Smooth muscle cell of bladder (primary cell): ENCODE results near the gene NPR2. TPM values are rescaled to one million over a fixed set of nuclear protein-coding genes. Genes with fewer than 3 reads are reported as not detected.

Experiments used
- total RNA-seq: library from RNA; depleted of rRNA; stranded (reverse); fragments of >200 nt; gene quantifications from 2 replicates; pipeline ENCODE4 v1.2.3, GENCODE V29; 2014

Gene NPR2
- 15.5 and 22.6 TPM in 2 replicates for total RNA-seq

GRCh38 chr9:35791297-35791921 lies at the start of gene NPR2:
NPR2 (plus strand) TSS chr9:35791591; CDS start chr9:35792409, 818 bp downstream.

GRCh38 chr9:35748858-35749514 lies 42.4 kb upstream of the NPR2 start, which contains the start of the genes GBA2 and RGP1:
GBA2 (minus strand) TSS chr9:35749228; CDS start chr9:35748704, 524 bp downstream.
RGP1 (plus strand) TSS chr9:35749287; CDS start chr9:35749756, 469 bp downstream.

GRCh38 chr9:35754264-35754663 lies 37.1 kb upstream of the NPR2 start, which contains the start of gene MSMP:
MSMP (minus strand) TSS chr9:35754276; CDS start chr9:35754129, 147 bp downstream.

GRCh38 chr9:35812025-35812602 lies 20.7 kb downstream of the NPR2 start, which contains the start of gene SPAG8:
SPAG8 (minus strand) TSS chr9:35812262; CDS start chr9:35812147, 115 bp downstream.

GRCh38 chr9:35814841-35815543 lies 23.6 kb downstream of the NPR2 start, which contains the start of gene HINT2:
HINT2 (minus strand) TSS chr9:35815042; CDS start chr9:35814979, 63 bp downstream.

GRCh38 chr9:35828716-35829083 lies 37.3 kb downstream of the NPR2 start, which contains the start of gene FAM221B:
FAM221B (minus strand) TSS chr9:35828732; CDS start chr9:35826161, 2,571 bp downstream.

GRCh38 chr9:35829084-35829763 lies 37.8 kb downstream of the NPR2 start, which contains the start of gene TMEM8B:
TMEM8B (plus strand) TSS chr9:35829228; CDS start chr9:35829448, 220 bp downstream.

Other genes starting within 250 kb of the NPR2 start
- gene TESK1, start 186.3 kb upstream of the NPR2 start, total RNA-seq: 7.5 and 12.2 TPM in 2 replicates
- 1.6 and 1.7 TPM in 2 replicates for gene CD72, start 173.2 kb upstream of the NPR2 start, total RNA-seq
- not detected in 2 replicates for gene SIT1, start 140.7 kb upstream of the NPR2 start, total RNA-seq
- 28,356 and 90,129 TPM in 2 replicates for gene RMRP, start 133.6 kb upstream of the NPR2 start, total RNA-seq
- 11.7 and 19.4 TPM in 2 replicates for gene CCDC107, start 133.3 kb upstream of the NPR2 start, total RNA-seq
- 0.09 and 0.28 TPM in 2 replicates for gene ARHGEF39, start 126.4 kb upstream of the NPR2 start, total RNA-seq
- 2.0 and 16.1 TPM in 2 replicates for gene CA9, start 117.7 kb upstream of the NPR2 start, total RNA-seq
- gene TPM2, start 101.7 kb upstream of the NPR2 start, total RNA-seq: 1,100 and 1,291 TPM in 2 replicates
- 181 and 228 TPM in 2 replicates for gene TLN1, start 59.4 kb upstream of the NPR2 start, total RNA-seq
- gene CREB3, start 58.9 kb upstream of the NPR2 start, total RNA-seq: 71.5 and 79.1 TPM in 2 replicates
- 16.8 and 20.4 TPM in 2 replicates for gene GBA2, start 42.4 kb upstream of the NPR2 start, total RNA-seq
- gene RGP1, start 42.3 kb upstream of the NPR2 start, total RNA-seq: 10.2 and 11.6 TPM in 2 replicates
- not detected in 2 replicates for gene MSMP, start 37.3 kb upstream of the NPR2 start, total RNA-seq
- gene SPAG8, start 20.7 kb downstream of the NPR2 start, total RNA-seq: 0.71 and 1.2 TPM in 2 replicates
- gene HINT2, start 23.5 kb downstream of the NPR2 start, total RNA-seq: 22.2 and 30.4 TPM in 2 replicates
- gene FAM221B, start 37.1 kb downstream of the NPR2 start, total RNA-seq: not detected in 2 replicates
- gene TMEM8B, start 37.6 kb downstream of the NPR2 start, total RNA-seq: 1.6 and 2.3 TPM in 2 replicates
- gene OR13J1, start 78.8 kb downstream of the NPR2 start, total RNA-seq: not detected in 2 replicates
- 0.14 and 0.28 TPM in 2 replicates for gene HRCT1, start 114.6 kb downstream of the NPR2 start, total RNA-seq
- 0.18 TPM in 1 of 2 replicates, not detected in the other for gene SPAAR, start 117.9 kb downstream of the NPR2 start, total RNA-seq
- gene OR2S2, start 166.6 kb downstream of the NPR2 start, total RNA-seq: not detected in 2 replicates
- gene RECK, start 245.3 kb downstream of the NPR2 start, total RNA-seq: 47.4 and 67.4 TPM in 2 replicates